Liver (tissue), 9 donors: ENCODE results near the gene GJD3. TPM values are rescaled to one million over a fixed set of nuclear protein-coding genes. Genes with fewer than 3 reads are reported as not detected.
A peak's percentile ranks its signal among the peaks of the same experiment; 100 is the strongest.
"Not testable (repeated sequence)": the region's sequence is repeated elsewhere in the genome, so short reads cannot be mapped to it uniquely, and the experiment has no call there.

Experiments used
- DNase-seq: peaks from one replicate; pipeline ENCODE4 v3.0.0-alpha.2; 2017; ENCODE audit warnings: low spot score
- H3K27ac ChIP-seq, 2 donors: one replicate each; pipeline ENCODE4 v1.7.0; 2013; ENCODE audit warnings: inconsistent platforms in 2 of 2, low read length in 2 of 2, control low read depth in 1 of 2, low read depth in 1 of 2, mild to moderate bottlenecking in 1 of 2
- H3K27me3 ChIP-seq, 4 donors: one replicate each; pipeline versions ENCODE4 v1.6.1 to v1.7.0; 2013; ENCODE audit warnings: low read length in 3 of 4, inconsistent platforms in 1 of 4, mild to moderate bottlenecking in 1 of 4, moderate library complexity in 1 of 4; ENCODE audit not compliant: control insufficient read depth in 4 of 4, insufficient read depth in 4 of 4
- H3K36me3 ChIP-seq, 4 donors: one replicate each; pipeline versions ENCODE4 v1.6.1 to v1.7.0; 2013; ENCODE audit warnings: low read length in 3 of 4, mild to moderate bottlenecking in 3 of 4, low read depth in 1 of 4, moderate library complexity in 1 of 4; ENCODE audit not compliant: control insufficient read depth in 4 of 4, insufficient read depth in 3 of 4
- H3K4me1 ChIP-seq, 4 donors: one replicate each; pipeline versions ENCODE4 v1.6.1 to v1.7.0; 2013; ENCODE audit warnings: low read length in 3 of 4, mild to moderate bottlenecking in 3 of 4, moderate library complexity in 1 of 4; ENCODE audit not compliant: control insufficient read depth in 4 of 4, insufficient read depth in 4 of 4
- H3K4me3 ChIP-seq, 3 donors: one replicate each; pipeline versions ENCODE4 v1.6.1 to v1.7.0; 2013; ENCODE audit warnings: low read length in 3 of 3, control low read depth in 1 of 3, low read depth in 1 of 3, mild to moderate bottlenecking in 1 of 3
- H3K9ac ChIP-seq, 2 donors: one replicate each; pipeline ENCODE4 v1.7.0; 2013; ENCODE audit warnings: low read length in 2 of 2, mild to moderate bottlenecking in 2 of 2, moderate library complexity in 2 of 2, control low read depth in 1 of 2, low read depth in 1 of 2
- H3K9me3 ChIP-seq, 4 donors: one replicate each; pipeline versions ENCODE4 v1.6.1 to v1.7.0; 2013; ENCODE audit warnings: low read length in 3 of 4; ENCODE audit not compliant: control insufficient read depth in 4 of 4
- ATF3 ChIP-seq: IDR thresholded peaks from 2 replicates; pipeline ENCODE4 v1.6.1; 2016; ENCODE audit warnings: antibody characterized with exemption
- CTCF ChIP-seq: fragments of 150-350 bp; IDR thresholded peaks from 2 replicates; pipeline ENCODE4 v1.5.1; 2017; ENCODE audit warnings: improper control_type of control experiment, low read depth, low read length; ENCODE audit not compliant: missing input control
- EGR1 ChIP-seq, 2 donors: IDR thresholded peaks; 2 replicates each; pipeline ENCODE4 v1.6.1; 2016 to 2018; ENCODE audit warnings: antibody characterized with exemption in 2 of 2, low read depth in 2 of 2
- FOXA1 ChIP-seq: IDR thresholded peaks from 2 replicates; pipeline ENCODE4 v1.6.1; 2016; ENCODE audit warnings: antibody characterized with exemption
- FOXA2 ChIP-seq: IDR thresholded peaks from 2 replicates; pipeline ENCODE4 v1.6.1; 2016; ENCODE audit warnings: antibody characterized with exemption
- GABPA ChIP-seq, 2 donors: IDR thresholded peaks in 1 of 2; conservative IDR thresholded peaks in 1 of 2; 2 replicates each; pipeline ENCODE4 v1.6.1; 2016; ENCODE audit warnings: antibody characterized with exemption in 2 of 2, mild to moderate bottlenecking in 1 of 2, moderate library complexity in 1 of 2
- HNF4A ChIP-seq, 2 donors: conservative IDR thresholded peaks; 2 replicates each; pipeline ENCODE4 v1.6.1; 2016; ENCODE audit warnings: antibody characterized with exemption in 2 of 2, mild to moderate bottlenecking in 2 of 2
- HNF4G ChIP-seq: IDR thresholded peaks from 2 replicates; pipeline ENCODE4 v1.6.1; 2016; ENCODE audit warnings: antibody characterized with exemption
- JUND ChIP-seq, 2 donors: IDR thresholded peaks; 2 replicates each; pipeline ENCODE4 v1.6.1; 2016; ENCODE audit warnings: antibody characterized with exemption in 2 of 2
- NR2F2 ChIP-seq: IDR thresholded peaks from 2 replicates; pipeline ENCODE4 v1.6.1; 2016; ENCODE audit warnings: antibody characterized with exemption
- RAD21 ChIP-seq, 2 donors: IDR thresholded peaks; 2 replicates each; pipeline ENCODE4 v1.6.1; 2016; ENCODE audit warnings: antibody characterized with exemption in 2 of 2, mild to moderate bottlenecking in 2 of 2
- REST ChIP-seq: IDR thresholded peaks from 2 replicates; pipeline ENCODE4 v1.6.1; 2016; ENCODE audit warnings: antibody characterized with exemption, mild to moderate bottlenecking
- RXRA ChIP-seq, 2 donors: IDR thresholded peaks; 2 replicates each; pipeline ENCODE4 v1.6.1; 2017 to 2018; ENCODE audit warnings: antibody characterized with exemption in 2 of 2, mild to moderate bottlenecking in 1 of 2
- SP1 ChIP-seq: IDR thresholded peaks from 2 replicates; pipeline ENCODE4 v1.6.1; 2018; ENCODE audit warnings: antibody characterized with exemption, mild to moderate bottlenecking
- TAF1 ChIP-seq: conservative IDR thresholded peaks from 2 replicates; pipeline ENCODE4 v1.6.1; 2016; ENCODE audit warnings: antibody characterized with exemption, mild to moderate bottlenecking
- YY1 ChIP-seq: IDR thresholded peaks from 2 replicates; pipeline ENCODE4 v1.6.1; 2016; ENCODE audit warnings: antibody characterized with exemption, mild to moderate bottlenecking
- WGBS: extraction: QIAGEN DNeasy Blood & Tissue Kit; methylation state at CpG from one replicate; pipeline ENCODE4 v1.1.7; 2013; 5-methylcytosine and 5-hydroxymethylcytosine counted together
- polyA plus RNA-seq, 2 donors: library from polyadenylated mRNA; stranded (reverse) in 1 of 2; unstranded in 1 of 2; fragments of 200-250 nt in 1 of 2; fragments of >200 nt in 1 of 2; fragmentation: Nextera tagmentation in 1 of 2; extraction: Ambion mirVana in 1 of 2; gene quantifications; one replicate each; pipeline versions ENCODE4 v1.2.1 to v1.2.3, GENCODE V29; 2013 to 2015
- total RNA-seq, 2 donors: library from RNA; depleted of rRNA; stranded (reverse); fragments of >200 nt; gene quantifications; one replicate each; pipeline ENCODE4 v1.2.3, GENCODE V29; 2014
- TF ChIP-seq, protein P1 (sequence below): IDR thresholded peaks from 2 replicates; pipeline ENCODE4 v1.6.1; 2016; ENCODE audit warnings: antibody characterized with exemption
- donor health status: healthy.
- donor health status: healthy.
- donor health status: healthy.
- donor health status: healthy.
- donor health status: healthy.

Gene GJD3, protein sequence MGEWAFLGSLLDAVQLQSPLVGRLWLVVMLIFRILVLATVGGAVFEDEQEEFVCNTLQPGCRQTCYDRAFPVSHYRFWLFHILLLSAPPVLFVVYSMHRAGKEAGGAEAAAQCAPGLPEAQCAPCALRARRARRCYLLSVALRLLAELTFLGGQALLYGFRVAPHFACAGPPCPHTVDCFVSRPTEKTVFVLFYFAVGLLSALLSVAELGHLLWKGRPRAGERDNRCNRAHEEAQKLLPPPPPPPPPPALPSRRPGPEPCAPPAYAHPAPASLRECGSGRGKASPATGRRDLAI
- total RNA-seq (under 1 TPM; 0.47 to 0.59 TPM), polyA plus RNA-seq (under 1 TPM in 1 of 2 donors, not detected in 1; 0.48 TPM)

DNA sequence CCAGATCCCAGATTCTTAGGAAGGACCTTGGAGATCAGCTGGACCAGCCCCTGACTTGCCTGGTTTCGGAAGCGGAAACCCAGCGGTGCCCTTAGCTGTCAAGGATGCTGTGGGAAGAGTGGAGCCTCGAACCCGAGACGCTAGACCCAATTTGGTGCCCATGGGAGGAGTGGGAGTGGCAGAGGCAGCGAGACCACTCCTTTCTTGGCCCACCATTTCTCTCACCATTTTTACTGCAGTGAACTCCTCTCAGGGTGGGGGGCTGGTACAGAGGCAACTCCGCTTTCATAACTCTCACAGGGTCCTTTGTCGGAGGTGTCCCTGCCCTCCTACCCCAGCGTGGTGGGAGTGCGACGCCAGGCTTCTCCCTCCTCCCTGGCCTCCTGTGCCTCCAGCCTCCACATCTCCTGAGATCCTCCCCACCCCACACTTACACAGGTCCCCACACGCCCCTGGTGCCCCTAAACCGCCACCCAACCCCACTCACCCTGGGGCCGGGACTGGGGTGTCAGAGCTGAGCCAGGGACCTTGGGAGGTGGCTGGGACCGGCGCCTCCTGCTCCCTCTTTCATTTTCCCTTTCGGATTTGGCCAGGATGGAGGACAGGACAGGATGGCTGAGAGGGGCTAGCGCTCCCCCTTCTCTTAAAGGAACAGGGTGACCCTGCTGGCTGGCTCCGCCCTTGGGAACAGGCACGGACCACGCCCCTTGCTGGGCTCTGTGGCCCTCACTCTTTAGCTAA, at the start of gene GJD3:
GJD3 (minus strand) TSS at position 617 of the 741 bp plus-strand sequence. CDS start 922 bp downstream, outside the sequence.
- no peaks in the 10 kb centered on the region for H3K27me3 ChIP-seq
- no peak for TF ChIP-seq REST
- TF ChIP-seq NR2F2, result no peak
- no peak for TF ChIP-seq EGR1 (IDR thresholded peaks at IDR 0.05; ENCODE audit: low read depth in 2 of 2)
- no peak for TF ChIP-seq FOXA2
- no peak for TF ChIP-seq TAF1
- no peak for TF ChIP-seq YY1
- no peak for TF ChIP-seq GABPA (IDR thresholded peaks at IDR 0.05 in 1 of 2, conservative IDR thresholded peaks at IDR 0.05 in 1 of 2)
- no peak for TF ChIP-seq HNF4A (conservative IDR thresholded peaks at IDR 0.05)
- TF ChIP-seq HNF4G, result no peak
- TF ChIP-seq JUND (IDR thresholded peaks at IDR 0.05), result no peak
- TF ChIP-seq ATF3, result no peak
- TF ChIP-seq SP1, result no peak
- WGBS, result 74% methylated on average over 22 of the region's 22 CpGs
- H3K36me3 ChIP-seq, result no peaks in the 10 kb centered on the region
- peak within 1 kb of the TSS; percentile 22 to 66 (median 47) for H3K4me3 ChIP-seq
- no peak for DNase-seq
- H3K9ac ChIP-seq, result peak within 1 kb of the TSS in 1 of 2 donors; percentile 38
- H3K4me1 ChIP-seq, result peaks cover 3 to 23% (median 15%) of the 10 kb centered on the region in 4 donors
- H3K9me3 ChIP-seq, result no peaks in the 10 kb centered on the region
- peak within 1 kb of the TSS in 1 of 2 donors; percentile 20 for H3K27ac ChIP-seq

DNA sequence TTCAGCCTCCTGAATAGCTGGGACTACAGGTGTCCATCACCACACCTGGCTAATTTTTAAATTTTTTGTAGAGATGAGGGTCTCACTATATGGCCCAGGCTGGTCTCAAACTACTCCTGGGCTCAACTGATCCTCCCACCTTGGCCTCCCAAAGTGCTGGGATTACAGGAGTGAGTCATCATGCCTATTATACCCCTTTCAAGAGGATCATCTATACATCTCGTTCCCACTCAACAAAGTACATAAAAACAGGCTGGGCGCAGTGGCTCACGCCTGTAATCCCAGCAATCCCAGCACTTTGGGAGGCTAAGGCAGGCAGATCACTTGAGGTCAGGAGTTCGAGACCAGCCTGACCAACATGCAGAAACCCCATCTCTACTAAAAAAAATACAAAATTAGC, 49.8 kb upstream of the GJD3 start:
- H3K27me3 ChIP-seq, H3K4me3 ChIP-seq, H3K36me3 ChIP-seq, H3K9me3 ChIP-seq, DNase-seq, H3K27ac ChIP-seq, H3K9ac ChIP-seq: not testable (repeated sequence)
- H3K4me1 ChIP-seq, result peaks cover 1 to 14% (median 8%) of the 10 kb centered on the region in 4 donors
- 94% methylated on average over 4 of the region's 4 CpGs for WGBS

GRCh38 chr17:40412880-40413279, 48.3 kb upstream of the GJD3 start:
- no peak overlapping the region for H3K27ac ChIP-seq
- TF ChIP-seq CTCF, result no peak
- TF ChIP-seq GABPA (IDR thresholded peaks at IDR 0.05 in 1 of 2, conservative IDR thresholded peaks at IDR 0.05 in 1 of 2), result no peak
- TF ChIP-seq YY1, result no peak
- no peak for TF ChIP-seq JUND (IDR thresholded peaks at IDR 0.05)
- no peak for TF ChIP-seq FOXA2
- TF ChIP-seq TAF1, result no peak
- no peak for TF ChIP-seq FOXA1
- no peak for TF ChIP-seq EGR1 (IDR thresholded peaks at IDR 0.05; ENCODE audit: low read depth in 2 of 2)
- no peak for TF ChIP-seq ATF3
- no peak for TF ChIP-seq RXRA (IDR thresholded peaks at IDR 0.05)
- TF ChIP-seq RAD21 (IDR thresholded peaks at IDR 0.05), result no peak
- TF ChIP-seq, protein P1, sequence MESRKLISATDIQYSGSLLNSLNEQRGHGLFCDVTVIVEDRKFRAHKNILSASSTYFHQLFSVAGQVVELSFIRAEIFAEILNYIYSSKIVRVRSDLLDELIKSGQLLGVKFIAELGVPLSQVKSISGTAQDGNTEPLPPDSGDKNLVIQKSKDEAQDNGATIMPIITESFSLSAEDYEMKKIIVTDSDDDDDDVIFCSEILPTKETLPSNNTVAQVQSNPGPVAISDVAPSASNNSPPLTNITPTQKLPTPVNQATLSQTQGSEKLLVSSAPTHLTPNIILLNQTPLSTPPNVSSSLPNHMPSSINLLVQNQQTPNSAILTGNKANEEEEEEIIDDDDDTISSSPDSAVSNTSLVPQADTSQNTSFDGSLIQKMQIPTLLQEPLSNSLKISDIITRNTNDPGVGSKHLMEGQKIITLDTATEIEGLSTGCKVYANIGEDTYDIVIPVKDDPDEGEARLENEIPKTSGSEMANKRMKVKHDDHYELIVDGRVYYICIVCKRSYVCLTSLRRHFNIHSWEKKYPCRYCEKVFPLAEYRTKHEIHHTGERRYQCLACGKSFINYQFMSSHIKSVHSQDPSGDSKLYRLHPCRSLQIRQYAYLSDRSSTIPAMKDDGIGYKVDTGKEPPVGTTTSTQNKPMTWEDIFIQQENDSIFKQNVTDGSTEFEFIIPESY, result no peak

More at GRCh38 chr17:40412880-40413279, 48.3 kb upstream of the GJD3 start:
- no peak for DNase-seq
- peaks cover 1 to 8% (median 6%) of the 10 kb centered on the region in 4 donors for H3K4me1 ChIP-seq
- no peak overlapping the region for H3K9ac ChIP-seq
- H3K36me3 ChIP-seq, result no peaks in the 10 kb centered on the region
- H3K27me3 ChIP-seq, result no peaks in the 10 kb centered on the region
- H3K9me3 ChIP-seq, result no peaks in the 10 kb centered on the region
- no peak overlapping the region for H3K4me3 ChIP-seq
